Thyroid gland (tissue), 4 donors: ENCODE results near the gene NTN1. TPM values are rescaled to one million over a fixed set of nuclear protein-coding genes. Genes with fewer than 3 reads are reported as not detected.

ENCODE experiments used
- DNase-seq, 2 donors: peaks; one replicate each; pipeline ENCODE4 v3.0.0-alpha.2; 2019
- H3K27ac ChIP-seq, 3 donors: fragments of 200-600 bp; sonication (generic); 1 replicate in 2 of 3; 2 replicates in 1 of 3; pipeline ENCODE4 v1.5.1; 2016 to 2019; ENCODE audit warnings: mild to moderate bottlenecking in 1 of 3, moderate library complexity in 1 of 3
- H3K27me3 ChIP-seq: fragments of 200-600 bp; sonication (generic); one replicate; pipeline ENCODE4 v1.5.1; 2019
- H3K36me3 ChIP-seq, 2 donors: fragments of 200-600 bp; sonication (generic); one replicate each; pipeline ENCODE4 v1.5.1; 2016 to 2019
- H3K4me1 ChIP-seq, 2 donors: fragments of 200-600 bp; sonication (generic); one replicate each; pipeline ENCODE4 v1.5.1; 2017 to 2019
- H3K4me3 ChIP-seq, 3 donors: fragments of 200-600 bp; sonication (generic); replicated peaks in 1 of 3; 1 replicate in 2 of 3; 2 replicates in 1 of 3; pipeline ENCODE4 v1.5.1; 2016; ENCODE audit warnings: mild to moderate bottlenecking in 1 of 3
- H3K9me3 ChIP-seq: fragments of 200-600 bp; sonication (generic); one replicate; pipeline ENCODE4 v1.5.1; 2017
- POLR2A ChIP-seq, 2 donors: fragments of 450-650 bp; IDR thresholded peaks; one replicate each; pipeline ENCODE4 v1.6.1; 2017; ENCODE audit warnings: antibody characterized with exemption in 2 of 2, mild to moderate bottlenecking in 2 of 2, moderate library complexity in 1 of 2
- WGBS, 2 donors: methylation state at CpG; one replicate each; pipeline ENCODE4 v1.1.5; 2017; 5-methylcytosine and 5-hydroxymethylcytosine counted together
- intact Hi-C: fragments of 100-400 bp; cut with DNase I; formaldehyde crosslinking; loops from one replicate; pipeline ENCODE4 v1.15.1; 2023
- total RNA-seq, 4 donors: library from RNA; depleted of rRNA; stranded (reverse); fragments of >200 nt; gene quantifications; one replicate each; pipeline ENCODE4 v1.2.3, GENCODE V29; 2016
- TF ChIP-seq, protein P1 (sequence below), 6 experiments: fragments of 200-600 bp in 3 of 6; fragments of 450-650 bp in 3 of 6; sonication (generic) in 3 of 6; IDR thresholded peaks; one replicate each; pipeline ENCODE4 v1.5.1; 2016 to 2019; ENCODE audit warnings: antibody characterized with exemption in 6 of 6, mild to moderate bottlenecking in 2 of 6, inconsistent platforms in 1 of 6, moderate library complexity in 1 of 6

Gene NTN1
- total RNA-seq, 4 donors from 2014 or later = 4.1 to 9.2 (median 7.1) TPM

DNA sequence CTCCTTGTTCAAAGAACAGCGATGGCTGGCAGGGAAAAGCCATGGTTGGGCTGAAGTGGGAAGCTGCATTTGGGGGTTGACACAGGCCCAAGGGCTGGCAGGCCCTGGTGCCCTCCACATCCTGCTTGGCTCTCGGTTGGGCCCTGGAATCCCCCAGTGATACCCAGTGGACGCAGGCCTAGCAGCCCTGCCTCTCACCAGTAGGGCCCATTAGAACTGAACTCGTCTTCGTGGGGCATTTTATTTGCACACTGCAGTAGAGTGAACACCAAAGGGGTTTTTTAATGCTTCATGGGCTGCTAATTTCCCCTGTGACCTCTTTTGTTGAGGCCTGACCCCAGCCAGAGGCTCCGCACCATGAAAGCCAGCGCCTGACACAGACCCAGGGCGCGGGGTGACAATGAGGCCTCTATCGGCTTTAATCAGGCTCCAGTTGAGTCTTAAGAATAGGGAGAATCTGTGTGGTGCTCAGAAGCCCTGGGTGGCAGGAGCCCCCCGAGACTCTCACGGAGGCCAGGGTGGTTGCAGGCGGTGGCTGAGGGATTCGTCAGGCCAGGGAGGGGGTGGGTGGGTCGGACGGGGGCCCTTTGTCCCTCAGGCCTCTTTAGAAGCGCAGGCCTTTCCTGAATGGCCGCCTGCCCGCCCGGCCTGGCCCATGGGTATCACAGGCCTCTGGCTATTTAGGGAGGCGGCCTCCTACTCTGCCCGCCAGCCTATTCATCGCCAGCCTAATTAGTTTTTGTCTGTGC, 199.3 kb downstream of the NTN1 start:
- H3K27ac ChIP-seq = no peak overlapping the region
- intact Hi-C loops = no loop called here
- TF ChIP-seq, protein P1, sequence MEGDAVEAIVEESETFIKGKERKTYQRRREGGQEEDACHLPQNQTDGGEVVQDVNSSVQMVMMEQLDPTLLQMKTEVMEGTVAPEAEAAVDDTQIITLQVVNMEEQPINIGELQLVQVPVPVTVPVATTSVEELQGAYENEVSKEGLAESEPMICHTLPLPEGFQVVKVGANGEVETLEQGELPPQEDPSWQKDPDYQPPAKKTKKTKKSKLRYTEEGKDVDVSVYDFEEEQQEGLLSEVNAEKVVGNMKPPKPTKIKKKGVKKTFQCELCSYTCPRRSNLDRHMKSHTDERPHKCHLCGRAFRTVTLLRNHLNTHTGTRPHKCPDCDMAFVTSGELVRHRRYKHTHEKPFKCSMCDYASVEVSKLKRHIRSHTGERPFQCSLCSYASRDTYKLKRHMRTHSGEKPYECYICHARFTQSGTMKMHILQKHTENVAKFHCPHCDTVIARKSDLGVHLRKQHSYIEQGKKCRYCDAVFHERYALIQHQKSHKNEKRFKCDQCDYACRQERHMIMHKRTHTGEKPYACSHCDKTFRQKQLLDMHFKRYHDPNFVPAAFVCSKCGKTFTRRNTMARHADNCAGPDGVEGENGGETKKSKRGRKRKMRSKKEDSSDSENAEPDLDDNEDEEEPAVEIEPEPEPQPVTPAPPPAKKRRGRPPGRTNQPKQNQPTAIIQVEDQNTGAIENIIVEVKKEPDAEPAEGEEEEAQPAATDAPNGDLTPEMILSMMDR (IDR thresholded peaks at IDR 0.05) = no peak
- TF ChIP-seq POLR2A (IDR thresholded peaks at IDR 0.05) = no peak

GRCh38 chr17:9221147-9221921, 200.0 kb downstream of the NTN1 start:
- 83 to 89% methylated on average over 9 to 25 of the region's 25 CpGs for WGBS, 2 donors
- Histone ChIP-seq H3K4me1 (no peaks in the 10 kb centered on the region), H3K27ac (no peak overlapping the region), H3K27me3 (no peaks in the 10 kb centered on the region), H3K9me3 (no peaks in the 10 kb centered on the region), H3K36me3 (no peaks in the 10 kb centered on the region), H3K4me3 (no peak overlapping the region)
- intact Hi-C loops = no loop called here
- no peak for DNase-seq
- no peak for TF ChIP-seq POLR2A (IDR thresholded peaks at IDR 0.05)
- TF ChIP-seq, protein P1 (IDR thresholded peaks at IDR 0.05) = no peak

More for the DNA sequence above, 199.3 kb downstream of the NTN1 start:
- no peaks in the 10 kb centered on the region for H3K4me1 ChIP-seq
- H3K27me3 ChIP-seq = no peaks in the 10 kb centered on the region
- H3K9me3 ChIP-seq = no peaks in the 10 kb centered on the region
- no peak overlapping the region for H3K4me3 ChIP-seq
- no peak for DNase-seq
- 88 to 90% methylated on average over 12 to 15 of the region's 23 CpGs for WGBS, 2 donors
- H3K36me3 ChIP-seq = no peaks in the 10 kb centered on the region

DNA sequence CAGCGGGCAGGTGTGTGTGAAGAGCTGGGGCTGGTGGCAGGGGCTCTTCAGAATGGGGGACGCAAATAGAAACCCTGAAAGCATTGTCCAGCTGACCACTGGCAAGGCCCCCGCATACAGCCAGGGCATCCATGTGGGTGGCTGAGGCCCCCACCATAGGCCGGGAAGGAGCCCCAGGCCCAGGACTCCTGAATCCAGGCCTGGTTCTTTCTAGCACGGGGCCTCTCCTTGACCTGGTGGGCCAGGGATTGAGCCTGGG, 200.5 kb downstream of the NTN1 start:
- no peaks in the 10 kb centered on the region for H3K9me3 ChIP-seq

DNA sequence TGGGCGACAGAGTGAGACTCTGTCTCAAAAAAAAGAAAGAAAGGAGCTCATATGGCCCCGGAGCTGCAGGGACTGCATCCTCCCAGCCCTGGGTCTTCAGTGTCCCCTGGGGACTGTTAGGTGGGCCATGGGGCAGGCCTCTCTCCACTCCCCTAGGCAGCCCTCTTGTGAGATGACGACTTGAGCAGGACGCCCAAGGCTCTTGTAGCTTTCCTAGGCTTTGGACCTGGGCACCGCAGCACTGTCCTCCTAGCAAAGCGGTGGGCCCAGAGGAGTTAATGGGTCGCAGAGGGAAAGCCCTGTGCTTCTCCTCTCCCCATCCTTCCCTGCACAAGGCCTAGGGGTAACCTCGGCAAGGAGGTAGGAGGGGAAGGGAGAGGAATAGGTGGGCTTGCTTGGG, 202.2 kb downstream of the NTN1 start:
- no peak overlapping the region for H3K27ac ChIP-seq
- no peaks in the 10 kb centered on the region for H3K4me1 ChIP-seq
- intact Hi-C loops = no loop called here
- no peak for DNase-seq
- H3K36me3 ChIP-seq = no peaks in the 10 kb centered on the region
- no peak overlapping the region for H3K4me3 ChIP-seq
- no peaks in the 10 kb centered on the region for H3K9me3 ChIP-seq
- whole genome bisulfite sequencing, 2 donors = 73 to 81% methylated on average over 8 of the region's 8 CpGs
- TF ChIP-seq POLR2A (IDR thresholded peaks at IDR 0.05) = no peak
- TF ChIP-seq, protein P1 (IDR thresholded peaks at IDR 0.05) = no peak
- H3K27me3 ChIP-seq = no peaks in the 10 kb centered on the region

More for the DNA sequence above, 200.5 kb downstream of the NTN1 start:
- no peak overlapping the region for H3K27ac ChIP-seq
- intact Hi-C loops = no loop called here
- H3K4me1 ChIP-seq = no peaks in the 10 kb centered on the region
- H3K4me3 ChIP-seq = no peak overlapping the region
- no peaks in the 10 kb centered on the region for H3K36me3 ChIP-seq
- no peaks in the 10 kb centered on the region for H3K27me3 ChIP-seq
- TF ChIP-seq POLR2A (IDR thresholded peaks at IDR 0.05) = no peak
- TF ChIP-seq, protein P1 (IDR thresholded peaks at IDR 0.05) = no peak
- WGBS, 2 donors = 87 to 100% methylated on average over 5 of the region's 5 CpGs
- DNase-seq = no peak

GRCh38 chr17:9224485-9224884, 203.2 kb downstream of the NTN1 start:
- no peaks in the 10 kb centered on the region for H3K9me3 ChIP-seq
- no peak overlapping the region for H3K4me3 ChIP-seq
- intact Hi-C loops = no loop called here
- WGBS, 2 donors = 84 to 95% methylated on average over 5 to 7 of the region's 7 CpGs
- H3K27ac ChIP-seq = no peak overlapping the region
- no peaks in the 10 kb centered on the region for H3K27me3 ChIP-seq
- no peaks in the 10 kb centered on the region for H3K4me1 ChIP-seq
- TF ChIP-seq POLR2A (IDR thresholded peaks at IDR 0.05) = no peak
- TF ChIP-seq, protein P1 (IDR thresholded peaks at IDR 0.05) = no peak
- no peak for DNase-seq
- H3K36me3 ChIP-seq = no peaks in the 10 kb centered on the region
